Muscle of back (tissue), 11 donors: ENCODE measurements around the gene SPECC1. TPM values are rescaled to one million over a fixed set of nuclear protein-coding genes. Genes with fewer than 3 reads are reported as not detected.
A peak's percentile ranks its signal among the peaks of the same experiment; 100 is the strongest.
"Not testable (repeated sequence)": the region's sequence is repeated elsewhere in the genome, so short reads cannot be mapped to it uniquely, and the experiment has no call there.

Source experiments
- DNase-seq, 3 donors: peaks; one replicate each; pipeline versions ENCODE4 v3.0.0 to v3.0.0-alpha.2; 2013
- polyA plus RNA-seq, 10 donors: library from polyadenylated mRNA; unstranded; fragments of 120-200 nt; gene quantifications; one replicate each; pipeline ENCODE4 v1.2.1, GENCODE V29; 2013; ENCODE audit not compliant: insufficient read length in 10 of 10

The SPECC1 gene
- polyA plus RNA-seq, 10 donors: 6.1 to 11.2 (median 7.8) TPM

DNA sequence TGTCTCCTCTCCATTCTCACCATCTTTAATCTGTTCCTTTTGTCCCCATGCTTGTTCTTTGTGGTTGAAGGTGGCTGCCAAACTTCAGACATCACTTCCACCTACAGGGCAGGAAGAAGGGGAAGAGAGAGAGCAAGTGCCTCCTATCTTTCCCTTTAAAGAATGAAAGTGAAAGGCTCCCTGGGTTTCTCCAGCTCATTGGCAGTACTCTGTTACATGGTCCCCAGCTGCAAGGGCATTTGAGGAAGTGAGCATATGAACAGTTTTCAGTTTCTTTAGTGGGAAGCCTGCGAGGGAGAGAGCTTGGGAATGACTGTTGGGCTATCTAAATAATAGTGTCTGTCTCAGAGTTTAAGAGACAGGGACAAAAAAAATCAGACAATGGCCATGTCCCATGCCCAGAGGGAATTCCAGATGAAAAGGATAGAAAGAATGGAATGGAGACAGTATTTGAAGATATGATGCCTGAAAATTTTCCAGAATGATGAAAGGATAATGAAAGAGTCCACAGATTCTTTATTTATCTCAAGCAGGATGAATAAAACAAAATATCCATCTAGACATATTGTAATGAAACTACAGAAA, 298.3 kb downstream of the SPECC1 start:
- no peak for DNase-seq

- no peak for DNase-seq
These were observed 301.3 kb downstream of the SPECC1 start for GRCh38 chr17:20310481-20310880.

- DNase-seq: no peak
These were observed 304.1 kb downstream of the SPECC1 start for GRCh38 chr17:20313306-20313705.

DNA sequence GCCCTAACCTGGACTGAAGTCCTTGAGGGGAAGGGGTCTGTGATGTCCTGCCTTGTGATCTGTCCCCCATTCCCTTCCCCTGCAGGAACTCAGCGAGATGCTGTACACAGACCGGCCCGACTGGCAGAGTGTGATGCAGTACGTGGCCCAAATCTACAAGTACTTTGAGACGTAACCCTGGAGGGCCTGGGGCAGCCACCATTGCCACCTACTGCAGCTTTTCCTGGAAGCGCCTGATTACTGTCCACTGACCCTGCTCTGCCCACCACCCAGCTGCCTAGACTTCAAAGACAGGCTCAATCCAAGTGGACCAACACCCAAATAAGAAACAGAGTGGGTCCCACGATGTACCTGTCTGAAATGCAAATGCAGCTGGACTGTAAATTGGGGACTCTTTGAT, 304.7 kb downstream of the SPECC1 start:
- DNase-seq: no peak

DNA sequence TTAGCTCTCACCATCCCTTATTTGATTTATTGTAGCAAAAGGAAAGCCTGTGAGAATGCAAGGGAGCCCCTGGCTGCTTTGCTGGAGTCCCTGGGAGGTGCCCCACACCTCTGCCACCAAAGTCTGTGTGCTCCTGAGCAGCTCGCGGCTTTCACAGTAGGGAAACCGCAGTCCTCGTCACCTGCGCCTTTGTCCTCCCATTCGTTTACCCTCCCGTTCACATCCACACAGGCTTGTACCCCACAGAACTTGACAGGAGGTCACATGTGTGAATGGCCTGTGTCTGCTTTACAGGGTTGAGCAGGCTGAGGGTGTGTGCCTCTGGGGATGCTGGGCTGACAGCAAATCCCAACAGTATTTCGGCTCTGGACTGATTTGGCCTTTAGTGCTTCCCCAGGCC, 305.7 kb downstream of the SPECC1 start:
- DNase-seq: no peak

DNA sequence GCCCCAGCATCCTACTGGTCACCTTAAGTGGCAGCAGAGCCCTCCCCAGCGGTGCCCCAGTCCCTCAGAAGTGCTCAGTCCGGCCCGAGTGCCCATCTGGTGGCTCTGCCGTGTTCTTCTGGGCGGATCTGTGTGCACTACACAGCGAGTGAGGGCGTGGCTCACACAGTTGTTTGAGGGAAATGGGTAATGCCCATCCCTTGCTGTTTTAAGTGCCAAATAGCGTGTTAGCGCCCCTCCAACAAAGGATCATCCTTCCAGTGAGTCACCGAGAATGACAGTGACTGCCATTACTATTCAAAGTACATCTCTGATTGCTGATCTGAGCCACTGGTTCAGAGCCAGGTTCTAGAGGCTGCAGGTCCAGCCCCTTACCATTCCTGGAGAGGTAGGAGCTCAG, 306.2 kb downstream of the SPECC1 start:
- peak in 1 of 3 donors; percentile 23 for DNase-seq

DNA sequence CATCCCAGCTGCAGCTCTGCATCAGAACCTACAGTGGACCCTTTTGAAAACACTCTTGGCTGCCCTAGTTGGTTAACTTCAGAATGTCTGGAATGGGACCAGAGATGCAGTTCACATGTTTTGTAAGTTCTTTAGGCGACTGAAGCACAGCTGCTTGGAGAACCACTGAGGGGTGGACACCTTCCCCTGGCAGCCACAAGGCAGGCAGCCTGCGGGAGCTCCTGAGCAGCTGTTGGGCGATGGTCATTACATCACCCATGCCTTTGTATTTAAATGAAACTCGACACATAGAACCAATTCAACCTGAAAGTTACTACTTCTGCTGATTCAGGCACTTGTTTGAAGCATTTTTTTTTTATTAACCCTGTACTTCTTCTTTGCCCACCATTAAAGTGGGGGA, 306.7 kb downstream of the SPECC1 start:
- peak in 2 of 3 donors; percentile 16 to 53 for DNase-seq

DNA sequence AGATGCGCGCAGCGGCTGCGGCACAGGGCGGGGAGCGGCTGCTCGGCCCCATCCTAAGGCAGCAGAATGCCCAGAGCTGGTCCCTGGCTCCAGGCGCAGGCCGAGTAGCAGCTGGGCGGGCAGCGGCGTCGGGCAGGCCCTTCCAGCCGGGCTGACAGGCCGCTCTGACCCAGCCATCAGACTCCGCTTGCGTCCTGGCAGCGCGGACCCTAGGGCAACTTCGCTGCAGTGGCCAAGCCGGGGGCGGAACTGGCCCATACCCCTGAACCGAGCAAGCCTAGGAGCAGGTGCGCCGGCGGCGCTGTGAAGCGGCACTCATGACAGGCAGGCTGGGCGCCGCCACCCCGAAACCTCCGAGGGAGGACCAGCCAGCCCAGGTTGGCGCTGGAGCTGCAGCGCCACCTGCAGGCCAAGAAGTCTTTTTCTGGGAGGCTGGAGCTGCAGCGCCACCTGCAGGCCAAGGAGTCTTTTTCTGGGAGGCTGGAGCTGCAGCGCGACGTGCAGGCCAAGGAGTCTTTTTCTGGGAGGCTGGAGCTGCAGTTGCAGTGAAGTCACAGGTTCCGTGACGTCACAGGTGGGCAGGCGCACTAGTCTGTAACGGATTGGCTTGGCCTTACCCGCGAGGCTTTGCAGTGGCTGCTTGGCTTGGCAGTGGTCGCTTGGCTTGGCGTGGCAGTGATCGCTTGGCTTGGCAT, 311.5 kb downstream of the SPECC1 start:
- DNase-seq: peak; percentile 46 to 83 (median 76)

DNA sequence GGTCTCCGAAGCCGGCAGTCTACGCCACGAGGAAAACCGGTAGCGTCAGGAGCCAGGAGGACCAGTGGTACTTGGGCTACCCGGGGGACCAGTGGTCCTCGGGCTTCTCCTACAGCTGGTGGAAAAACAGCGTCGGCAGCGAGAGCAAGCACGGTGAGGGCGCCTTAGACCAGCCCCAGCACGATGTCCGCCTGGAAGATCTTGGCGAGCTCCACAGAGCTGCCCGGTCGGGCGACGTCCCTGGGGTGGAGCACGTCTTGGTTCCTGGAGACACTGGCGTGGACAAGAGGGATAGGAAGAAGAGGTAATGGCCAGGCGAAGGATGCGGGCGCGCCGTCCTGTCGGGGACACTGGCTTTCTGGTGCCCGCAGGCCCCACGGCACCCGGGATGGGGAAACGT, 312.2 kb downstream of the SPECC1 start:
- not testable (repeated sequence) for DNase-seq

DNA sequence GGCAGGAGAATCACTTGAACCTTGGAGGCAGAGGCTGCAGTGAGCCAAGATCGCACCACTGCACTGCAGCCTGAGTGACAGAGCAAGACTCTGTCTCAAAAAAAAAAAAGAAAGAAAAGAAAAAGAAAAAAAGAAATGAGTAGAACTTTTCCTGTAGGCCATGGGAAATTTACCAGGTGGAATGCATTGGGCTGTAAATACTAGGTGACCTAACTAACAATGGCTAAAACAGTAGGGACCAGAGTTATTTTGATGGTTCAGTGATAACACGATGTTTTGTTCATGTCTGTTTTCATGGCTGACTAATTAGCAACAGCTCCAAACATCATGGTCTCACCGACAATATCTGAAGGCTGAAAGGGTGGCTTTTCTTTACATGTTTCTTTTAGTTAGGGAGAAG, 318.6 kb downstream of the SPECC1 start:
- not testable (repeated sequence) for DNase-seq

DNA sequence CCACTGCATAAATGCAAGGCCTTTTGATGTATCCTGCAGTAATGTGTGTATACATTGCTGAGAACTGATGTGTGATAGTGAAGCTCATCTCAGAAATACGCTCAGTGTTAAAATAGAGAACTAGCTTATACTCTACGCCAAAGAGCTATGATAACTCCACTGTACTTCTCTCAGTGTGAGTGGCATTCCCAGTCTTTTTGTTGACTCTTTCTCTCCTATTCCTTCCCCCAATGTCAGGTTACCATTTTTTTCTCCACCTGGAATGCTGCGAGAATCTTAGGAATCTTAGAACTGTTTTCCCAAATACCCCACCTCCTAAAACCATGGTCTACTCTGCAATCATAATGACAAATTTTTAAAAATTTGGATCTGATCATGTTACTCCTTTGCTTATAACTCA, 342.2 kb downstream of the SPECC1 start:
- DNase-seq: not testable (repeated sequence)

- not testable (repeated sequence) for DNase-seq
These were observed 343.4 kb downstream of the SPECC1 start for GRCh38 chr17:20352567-20352966.

DNA sequence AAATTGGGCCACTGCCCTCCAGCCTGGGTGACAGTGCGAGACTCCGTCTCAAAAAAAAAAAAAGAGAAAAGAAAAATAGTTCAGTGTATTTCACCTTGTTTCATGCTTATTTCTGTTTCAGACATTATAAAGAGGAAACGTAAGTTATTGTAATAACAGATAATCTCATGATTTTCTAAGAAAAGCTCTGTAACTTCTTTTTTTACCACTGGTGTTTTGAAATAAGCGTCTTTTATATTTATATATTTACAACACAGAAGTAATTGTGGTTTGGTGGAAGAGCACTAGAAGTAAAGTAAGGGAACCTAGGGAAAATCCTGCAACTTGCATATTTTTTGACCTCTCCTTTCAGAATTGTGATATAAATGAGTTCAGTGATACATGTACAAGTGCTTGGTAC, 354.7 kb downstream of the SPECC1 start:
- not testable (repeated sequence) for DNase-seq

Other genes starting within 250 kb of the SPECC1 start
- 10 to 100 TPM; 15.5 to 26.8 (median 20.2) TPM for gene ULK2, start 141.4 kb upstream of the SPECC1 start, polyA plus RNA-seq
- 10 to 100 TPM; 13.1 to 21.2 (median 17.2) TPM for gene AKAP10, start 31.5 kb upstream of the SPECC1 start, polyA plus RNA-seq